ENCODE results near the gene SNTG2.

The SNTG2 gene

DNA sequence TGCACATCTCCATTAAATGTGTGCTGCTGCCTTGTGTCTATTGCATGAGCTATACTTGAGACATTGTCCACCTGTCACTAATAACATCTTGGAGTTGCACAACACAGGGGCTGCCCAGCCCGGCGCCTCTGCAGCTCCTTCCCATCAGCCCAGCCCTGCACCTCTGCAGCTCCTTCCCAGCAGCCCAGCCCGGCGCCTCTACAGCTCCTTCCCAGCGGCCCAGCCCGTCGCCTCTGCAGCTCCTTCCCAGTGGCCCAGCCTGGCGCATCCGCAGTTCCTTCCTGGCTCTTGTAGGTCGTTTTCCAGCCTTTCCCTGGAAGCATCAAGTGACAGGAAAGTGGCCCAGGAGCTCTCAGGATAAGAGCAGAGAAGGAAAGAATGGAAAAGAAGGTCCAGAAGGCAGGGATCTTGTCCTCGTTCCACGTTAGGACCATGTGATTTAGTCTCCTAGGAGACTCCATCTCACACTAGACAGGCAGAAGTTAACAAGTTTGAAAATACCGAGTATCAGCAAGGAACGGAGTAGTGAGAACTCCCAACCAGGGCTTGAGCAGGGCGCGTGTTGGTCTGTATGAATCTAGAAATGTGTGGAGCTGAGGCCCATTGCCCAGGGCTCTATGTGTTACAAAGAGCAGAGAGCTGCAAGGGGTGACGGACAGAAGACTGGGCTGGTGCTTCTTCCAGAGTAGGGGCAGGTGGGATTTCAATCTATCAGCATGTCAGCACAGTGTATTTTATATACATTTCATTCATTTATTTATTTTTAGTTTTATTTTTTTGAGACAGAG is 346.9 kb downstream of the SNTG2 start:
- no peak for DNase-seq

DNA sequence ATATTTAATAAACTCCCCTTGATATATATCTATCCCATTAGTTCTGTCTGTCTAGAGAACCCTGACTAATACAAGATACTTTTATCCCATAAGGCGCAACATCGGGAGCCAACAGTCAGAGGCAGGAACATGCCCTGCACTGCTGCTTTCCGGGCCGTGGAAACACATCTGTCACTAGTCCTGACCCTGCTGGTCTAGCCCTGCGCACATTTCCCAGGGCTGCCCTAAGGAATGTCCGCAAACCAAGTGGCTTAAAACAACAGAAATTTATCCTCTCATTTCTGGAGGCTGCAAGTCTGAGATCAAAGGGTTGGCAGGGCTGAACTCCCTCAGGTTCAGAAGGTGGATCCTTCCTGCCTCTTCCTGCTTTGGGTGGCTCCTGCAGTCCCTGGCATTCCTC is 348.4 kb downstream of the SNTG2 start:
- no peak for DNase-seq

- DNase-seq = no peak
Measured at GRCh38 chr2:1300284-1300683, 349.6 kb downstream of the SNTG2 start.

DNA sequence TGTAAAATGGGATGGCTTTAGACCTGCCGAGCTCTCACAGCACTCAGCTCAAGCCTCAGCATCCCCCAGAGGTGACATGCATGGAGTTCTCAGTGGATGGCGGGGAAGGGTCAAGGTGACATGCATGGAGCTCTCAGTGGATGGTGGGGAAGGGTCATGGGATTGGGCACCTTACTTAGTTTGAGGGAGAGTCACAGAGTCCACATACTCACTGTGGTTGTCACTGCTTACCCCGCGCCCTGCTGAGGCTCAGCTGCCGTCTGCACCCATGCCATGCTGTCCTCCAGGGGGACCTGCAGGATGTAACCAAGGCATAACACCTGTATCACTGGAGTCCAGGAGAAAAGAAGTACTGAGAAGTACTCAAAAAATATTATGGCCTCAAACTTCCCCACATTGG is 350.4 kb downstream of the SNTG2 start:
- no peak for DNase-seq

DNA sequence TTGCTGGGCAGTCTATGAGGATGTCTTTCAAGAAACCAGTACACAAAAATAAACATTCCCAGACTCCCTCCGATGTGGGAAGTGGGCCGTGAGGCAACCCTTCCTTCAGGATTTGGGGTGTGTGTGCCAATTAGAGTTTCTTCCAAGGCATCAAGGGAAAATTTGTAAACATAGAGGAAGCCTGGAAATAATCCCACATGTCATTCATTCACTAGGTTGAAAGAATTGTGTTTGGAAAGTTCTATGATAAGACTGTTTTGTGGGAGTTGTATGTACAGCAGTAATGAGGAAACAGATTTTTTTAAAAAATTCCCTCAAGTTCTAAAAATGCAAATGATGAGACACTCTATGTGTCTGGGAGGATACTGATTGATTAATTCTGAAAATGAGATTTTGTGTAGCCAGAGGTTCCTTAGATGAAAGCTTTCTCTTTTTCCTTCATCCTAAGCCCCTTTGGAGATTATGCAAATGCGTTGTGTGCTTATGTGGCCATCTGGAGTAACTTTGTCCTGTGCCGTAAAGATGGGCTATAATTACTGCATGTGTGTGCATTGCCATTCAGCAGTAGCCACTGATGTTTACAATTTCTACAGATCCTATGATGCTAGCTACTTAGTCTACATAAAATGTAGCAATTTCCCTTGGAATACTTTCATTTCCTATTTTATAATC is 354.8 kb downstream of the SNTG2 start:
- no peak for DNase-seq

DNA sequence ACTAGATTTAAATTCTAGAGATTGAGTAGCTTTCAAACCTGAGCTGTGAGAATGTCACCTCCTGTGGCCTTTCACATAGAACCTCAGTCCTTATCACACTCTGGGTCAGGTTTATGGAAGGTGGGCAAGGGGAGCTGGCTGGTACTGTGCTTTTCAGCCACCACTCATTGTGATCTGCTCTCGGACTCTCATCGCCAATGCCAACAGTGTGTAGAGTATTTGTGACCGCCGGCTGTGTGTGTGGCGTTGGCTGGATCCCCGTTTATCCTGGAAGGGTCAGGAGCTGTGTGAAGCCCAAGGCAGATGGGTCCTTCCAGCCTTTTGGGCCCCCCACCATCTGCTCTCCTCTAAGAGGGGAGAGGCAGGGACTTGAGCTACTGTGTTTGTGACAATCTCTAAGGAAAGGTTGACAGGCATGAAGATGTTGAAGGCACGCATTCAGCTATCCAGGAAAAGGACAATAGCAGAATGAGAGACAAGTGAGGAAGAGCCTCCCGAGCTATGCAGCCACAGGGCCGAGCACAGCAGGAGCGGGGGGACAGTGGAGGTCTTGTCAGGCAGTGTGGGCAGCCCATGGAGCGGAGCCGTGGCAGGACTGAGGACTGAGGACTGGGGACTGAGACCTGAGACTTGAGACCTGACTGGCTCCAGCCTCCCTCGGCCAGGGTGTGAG is 355.5 kb downstream of the SNTG2 start:
- DNase-seq = no peak

GRCh38 chr2:1306687-1307516 is 356.3 kb downstream of the SNTG2 start:
- DNase-seq = no peak

GRCh38 chr2:1307670-1308069 is 357.0 kb downstream of the SNTG2 start:
- no peak for DNase-seq

- no peak for DNase-seq
Measured at GRCh38 chr2:1308678-1309077, 358.0 kb downstream of the SNTG2 start.

DNA sequence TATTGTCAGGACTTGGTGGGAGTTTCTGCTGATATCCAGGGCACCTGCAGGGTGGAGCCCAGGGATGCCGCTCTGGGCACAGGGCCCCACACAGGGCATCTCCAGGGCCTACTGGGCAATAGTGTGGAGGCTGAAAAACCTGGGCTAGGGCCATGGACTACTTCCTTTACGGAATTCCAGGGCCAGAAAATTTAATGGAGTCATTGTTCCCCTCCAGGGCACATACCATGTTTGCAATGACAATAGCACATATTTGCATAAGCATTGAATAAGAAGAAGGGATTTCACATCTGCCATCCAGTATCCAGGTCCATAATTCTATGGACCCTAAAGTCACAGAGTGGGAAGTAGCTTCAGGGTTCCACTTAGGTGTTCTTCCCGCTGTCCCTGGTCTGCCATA is 358.9 kb downstream of the SNTG2 start:
- DNase-seq = no peak

DNA sequence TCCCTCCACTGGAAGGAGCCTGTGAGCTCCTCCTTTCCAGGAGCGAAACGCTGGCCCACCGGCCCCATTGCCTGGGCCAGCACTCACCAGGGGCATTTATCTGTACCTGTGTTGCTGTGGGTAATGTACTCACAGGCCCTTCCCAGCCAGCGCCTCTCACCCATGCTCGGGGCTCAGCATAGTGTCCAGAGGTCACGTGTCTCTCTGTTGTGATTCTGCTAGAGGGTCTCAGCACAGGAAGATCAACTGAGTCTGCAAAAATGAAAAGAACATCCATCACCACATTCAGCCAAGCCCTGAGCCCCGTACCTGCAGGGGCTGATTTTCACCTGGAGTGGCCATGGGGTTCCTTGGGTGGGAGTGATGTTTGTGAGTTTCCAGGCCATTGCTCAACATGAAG is 359.6 kb downstream of the SNTG2 start:
- DNase-seq = no peak

DNA sequence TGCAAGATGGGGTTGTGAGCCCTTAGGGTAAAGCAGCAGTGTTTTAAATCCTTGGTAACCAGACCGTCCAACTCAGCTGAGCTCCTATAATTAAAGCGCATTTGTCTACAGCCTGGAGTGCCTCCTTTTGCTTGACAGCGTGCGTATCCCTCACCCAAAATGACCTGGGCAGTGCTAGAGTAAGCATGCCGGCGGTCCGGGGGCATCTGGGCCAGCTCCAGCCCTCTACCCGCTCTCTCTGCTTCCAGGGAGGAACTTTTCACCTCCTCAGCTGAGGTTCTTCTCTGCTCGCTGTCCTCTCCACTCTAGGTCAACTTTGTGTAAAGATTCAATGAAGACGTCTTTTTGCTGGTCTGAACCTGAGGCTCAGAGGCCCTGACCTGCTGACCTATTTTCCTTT is 360.2 kb downstream of the SNTG2 start:
- DNase-seq = no peak

DNA sequence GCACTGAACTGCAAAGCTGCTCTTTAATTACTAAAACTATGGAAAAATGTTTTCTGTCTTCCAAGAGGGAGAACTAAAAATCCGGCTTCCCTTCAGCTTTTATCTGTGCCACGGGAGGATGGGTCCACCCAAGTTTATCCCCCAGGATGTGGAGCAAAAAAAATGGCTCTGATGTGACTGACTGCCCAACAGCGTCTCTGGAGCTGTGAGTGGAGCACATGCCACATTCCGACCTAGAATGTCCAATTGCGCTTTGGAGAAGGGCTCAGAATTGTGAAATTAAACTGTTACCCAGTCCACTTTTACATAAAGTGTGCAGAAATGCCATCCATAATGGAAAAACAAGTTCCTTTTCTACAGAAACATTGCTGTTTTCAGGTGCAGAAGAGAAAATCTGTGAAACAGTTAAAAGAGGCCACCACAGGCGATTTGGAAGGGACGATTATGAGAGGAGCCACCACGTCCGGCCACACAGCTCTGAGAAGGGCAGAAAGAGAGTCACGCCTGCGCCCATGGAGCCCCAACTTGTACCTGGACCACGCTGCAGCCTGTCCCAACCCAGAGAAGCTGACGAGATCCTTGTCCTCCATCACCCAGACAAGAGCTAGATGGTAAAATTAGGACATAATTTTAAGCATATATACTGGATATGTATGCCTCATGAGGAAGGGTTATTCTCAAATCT is 362.7 kb downstream of the SNTG2 start:
- DNase-seq = no peak

GRCh38 chr2:1314254-1314653 is 363.6 kb downstream of the SNTG2 start:
- no peak for DNase-seq

- no peak for DNase-seq
Measured at GRCh38 chr2:1318366-1319009, 367.8 kb downstream of the SNTG2 start.

GRCh38 chr2:1319393-1319792 is 368.7 kb downstream of the SNTG2 start:
- no peak for DNase-seq

DNA sequence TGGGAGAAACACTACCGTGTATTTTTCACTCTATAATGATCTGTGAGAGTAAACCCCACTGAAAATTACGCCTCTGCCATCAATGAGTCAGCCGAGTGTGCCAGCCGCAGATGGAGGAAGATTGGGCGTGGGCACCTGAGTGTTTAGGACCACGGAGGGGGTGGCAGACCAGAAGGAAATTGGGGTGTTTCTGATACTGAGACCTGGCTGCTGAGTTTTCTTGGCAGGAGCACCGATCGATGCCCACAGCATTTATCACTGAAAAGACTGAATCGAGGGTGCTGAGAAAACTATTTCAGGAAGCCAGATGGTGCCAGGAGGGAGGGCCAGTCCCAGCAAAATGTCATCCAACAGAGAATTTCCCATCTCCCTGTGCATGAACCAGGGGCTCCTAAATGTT is 370.7 kb downstream of the SNTG2 start:
- no peak for DNase-seq

DNA sequence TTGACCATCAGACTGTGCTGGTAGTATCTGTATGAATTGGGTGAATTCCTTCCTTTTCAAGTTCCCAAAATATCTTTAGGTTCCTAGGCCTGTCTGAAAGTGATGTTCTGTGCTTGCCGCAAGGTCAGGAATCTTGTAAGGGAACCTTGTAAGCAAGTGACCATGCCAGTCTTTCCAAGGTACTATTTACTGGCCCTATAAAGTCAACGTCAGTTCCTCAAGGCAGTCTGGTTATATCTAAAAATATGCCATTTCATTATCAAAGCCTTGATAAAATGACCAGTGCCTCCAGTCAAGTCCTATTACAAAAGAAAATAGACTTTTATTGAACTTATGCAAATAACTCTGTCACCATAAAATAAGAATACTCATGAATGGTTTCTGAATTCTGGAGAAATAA is 374.2 kb downstream of the SNTG2 start:
- no peak for DNase-seq

DNA sequence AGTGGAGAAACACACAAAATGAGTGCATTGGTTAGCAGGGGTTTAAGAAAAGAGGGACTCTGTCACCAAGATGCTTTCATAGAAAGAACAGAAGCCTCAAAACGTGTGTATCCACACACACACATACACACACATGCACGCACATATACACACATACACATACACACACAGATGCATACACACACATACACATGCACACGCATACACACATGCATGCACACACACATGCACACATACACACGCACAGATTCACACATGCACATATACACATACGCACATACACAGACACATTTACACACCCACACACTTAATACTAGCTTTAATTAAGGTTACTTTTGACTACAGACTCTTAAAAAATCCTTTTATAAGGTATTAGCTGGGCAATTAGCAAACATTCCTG is 378.0 kb downstream of the SNTG2 start:
- DNase-seq = no peak

DNA sequence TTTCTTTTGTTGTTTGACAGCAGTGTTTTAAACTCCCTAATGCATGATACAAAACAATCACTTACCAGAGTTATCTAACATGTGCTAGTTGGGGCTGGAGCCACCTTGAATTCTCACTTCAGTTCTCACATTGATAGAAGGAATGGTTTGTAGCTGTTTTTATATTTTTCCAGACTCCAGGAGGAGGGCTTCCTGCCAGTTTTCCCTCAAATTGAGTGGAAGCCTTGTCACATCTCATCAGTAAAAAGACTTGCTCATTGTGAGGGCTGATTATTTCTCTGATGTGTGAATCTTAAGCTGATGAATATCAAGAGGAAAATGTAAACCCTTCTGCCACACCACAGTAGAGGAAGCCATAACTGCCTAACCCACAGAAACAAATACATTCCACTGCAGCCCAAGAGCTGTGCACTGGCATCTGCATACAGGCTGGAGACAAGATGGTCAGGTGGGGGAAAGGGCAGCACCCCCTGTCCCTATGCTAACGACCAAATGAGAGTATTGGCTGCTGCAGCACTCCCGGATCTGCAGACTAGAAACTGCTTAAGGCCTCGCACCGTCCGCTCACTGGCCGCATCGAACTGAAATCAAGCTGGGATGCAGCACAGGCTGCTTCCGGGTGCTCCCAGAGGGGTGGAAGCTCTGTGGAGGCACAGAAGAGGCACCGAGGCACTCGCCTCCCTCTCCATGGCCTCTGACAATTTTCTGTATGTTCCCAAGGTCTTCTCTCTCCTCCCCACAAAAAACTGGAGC is 388.9 kb downstream of the SNTG2 start:
- DNase-seq = no peak

- DNase-seq = no peak
Measured at GRCh38 chr2:1340141-1340512, 389.5 kb downstream of the SNTG2 start.

All from NCI-H345 (cell line).